ENCODE results near the gene SEMA3D.

GRCh38 chr7:85101347-85101746, 85.5 kb downstream of the SEMA3D start:
- TF ChIP-seq CTCF (IDR thresholded peaks at IDR 0.05) (no peak), POLR2A (IDR thresholded peaks at IDR 0.05) (no peak)

Measured in tibial nerve (tissue), 3 donors.